ENCODE data around the gene ASCL2.
"Not testable (repeated sequence)": the region's sequence is repeated elsewhere in the genome, so short reads cannot be mapped to it uniquely, and the experiment has no call there.

ASCL2 gene

GRCh38 chr11:2259466-2259830 lies 10.9 kb downstream of the ASCL2 start:
- no peak for DNase-seq

DNA sequence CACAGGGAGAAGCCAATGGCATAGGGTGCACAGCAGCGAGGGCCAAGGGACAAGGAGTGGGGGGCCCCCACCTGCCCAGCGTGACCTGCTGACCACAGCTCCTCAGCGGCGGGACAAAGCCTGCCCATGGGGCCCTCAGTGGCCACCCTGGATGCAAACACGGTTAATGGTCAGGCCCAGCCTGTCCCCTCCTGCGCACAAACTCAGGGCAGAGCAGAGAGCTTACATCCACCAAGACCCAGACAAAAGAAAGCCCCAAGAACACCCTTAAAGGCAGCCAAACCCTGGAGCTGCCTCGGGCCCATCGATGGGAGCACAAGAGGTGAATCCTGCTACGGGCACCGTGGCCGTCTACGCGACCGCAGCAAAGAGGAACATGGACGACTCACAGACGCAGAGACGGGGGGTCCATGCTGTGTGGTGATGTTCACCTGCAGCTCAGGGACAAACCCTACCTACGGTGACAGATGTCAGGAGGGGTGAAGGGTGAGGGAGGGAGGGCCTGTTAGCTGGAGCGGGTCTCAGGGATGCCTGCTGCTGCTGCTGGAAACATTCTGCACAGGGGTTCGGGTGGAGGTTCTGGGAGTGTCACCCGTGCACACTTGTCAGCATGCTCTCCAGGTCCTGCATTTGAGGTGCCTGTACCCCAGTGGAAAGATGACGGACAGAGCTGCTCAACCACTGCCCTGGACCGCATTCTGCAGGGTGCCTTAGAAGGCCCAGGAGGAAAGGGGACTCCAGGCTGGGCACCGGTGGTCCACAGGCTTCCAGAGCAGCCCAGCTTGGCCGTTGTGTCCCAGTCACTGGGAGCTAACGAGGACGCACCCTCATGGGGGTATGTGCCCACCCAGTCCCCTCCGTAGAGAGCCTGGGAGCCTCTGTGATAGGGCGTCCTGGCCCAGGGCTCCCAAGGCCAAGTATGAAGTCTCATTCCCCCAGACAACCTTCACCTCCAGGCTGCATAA lies 11.6 kb downstream of the ASCL2 start:
- DNase-seq: no peak

- no peak for DNase-seq
Observed at GRCh38 chr11:2256951-2257700, 13.3 kb downstream of the ASCL2 start.

DNA sequence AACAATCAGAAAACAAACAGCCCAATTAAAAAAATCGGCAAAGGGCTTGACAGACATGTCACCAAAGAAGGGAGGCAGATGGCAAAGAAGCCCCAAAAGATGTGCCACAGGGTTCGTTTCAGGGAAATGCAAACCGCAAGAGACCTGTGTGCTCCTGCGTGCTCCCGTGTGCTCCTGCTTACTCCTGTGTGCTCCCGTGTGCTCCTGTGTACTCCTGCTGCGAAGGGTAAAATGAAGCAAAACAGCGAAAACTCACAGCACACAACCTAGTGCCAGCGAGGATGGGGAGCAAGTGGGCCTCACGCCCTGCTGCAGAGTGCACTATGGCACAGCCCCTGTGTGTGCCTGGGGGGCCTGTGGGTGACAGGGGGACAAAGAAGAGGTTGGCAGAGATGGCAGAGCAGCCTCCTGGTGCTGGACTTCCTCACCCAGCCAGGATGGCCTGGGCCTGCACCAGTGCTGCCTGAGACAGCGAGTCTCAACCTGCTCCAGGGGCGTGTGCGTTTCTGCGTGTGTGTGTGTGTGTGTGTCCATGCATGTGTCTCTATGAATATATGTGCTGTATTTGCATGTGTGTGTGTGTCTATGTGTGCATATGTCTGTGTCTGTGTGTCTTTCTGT lies 14.0 kb downstream of the ASCL2 start:
- no peak for DNase-seq

DNA sequence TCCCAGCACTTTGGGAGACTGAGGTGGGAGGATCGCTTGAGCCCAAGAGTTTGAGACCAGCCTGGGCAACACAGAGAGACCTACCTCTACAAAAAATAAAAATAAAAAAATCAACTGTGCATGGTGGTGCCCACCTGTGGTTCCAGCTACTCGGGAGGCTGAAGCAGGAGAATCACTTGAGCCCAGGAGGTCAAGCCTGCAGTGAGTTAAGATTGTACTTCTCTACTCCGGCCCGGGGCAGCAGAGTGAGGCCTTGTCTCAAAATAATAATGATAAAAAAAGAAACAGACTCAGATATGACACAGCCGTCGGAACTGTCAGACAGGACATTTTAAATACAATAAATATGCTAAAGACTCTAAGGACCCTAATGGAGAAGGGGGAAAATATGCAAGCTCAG lies 18.4 kb downstream of the ASCL2 start:
- no peak for DNase-seq

DNA sequence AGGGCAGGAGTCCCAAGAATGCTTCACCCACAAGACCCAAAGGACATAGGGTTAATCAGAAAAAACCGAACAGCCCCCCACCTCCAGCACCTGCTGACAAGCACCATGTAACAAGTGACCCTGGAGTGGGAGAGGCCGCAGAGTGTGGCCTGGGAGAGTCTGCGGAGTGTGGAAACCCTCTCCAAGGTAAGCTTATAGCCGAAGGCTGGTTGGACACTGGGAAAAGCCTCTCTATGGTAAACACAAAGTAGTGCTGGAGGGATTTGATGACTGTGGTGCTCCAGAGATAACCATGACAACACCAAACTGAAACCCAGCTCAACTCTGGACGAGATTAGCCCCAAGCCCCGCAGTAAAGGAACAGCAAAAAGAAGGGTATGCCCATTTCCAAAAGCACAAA lies 19.2 kb downstream of the ASCL2 start:
- no peak for DNase-seq

DNA sequence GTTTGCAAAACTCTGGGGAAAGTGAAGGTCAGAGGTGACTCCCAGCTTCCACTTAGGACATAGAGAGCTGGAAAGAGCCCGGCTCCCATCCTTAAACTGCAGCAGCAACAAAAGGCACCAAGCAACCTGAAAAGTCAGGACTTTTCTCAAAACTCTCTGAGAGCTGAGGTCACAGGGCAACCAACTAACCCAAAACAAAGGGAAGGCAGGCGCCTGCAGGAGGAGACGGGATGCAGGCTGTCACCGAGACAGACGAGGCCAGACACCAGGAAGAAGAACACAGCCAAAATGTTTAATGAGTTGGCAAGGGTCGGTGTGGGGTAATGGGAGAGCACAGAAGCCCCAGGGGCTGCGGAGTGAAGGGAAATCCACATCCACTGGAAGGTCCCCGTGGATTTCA lies 19.9 kb downstream of the ASCL2 start:
- no peak for DNase-seq

GRCh38 chr11:2250041-2250440 lies 20.3 kb downstream of the ASCL2 start:
- DNase-seq: no peak

DNA sequence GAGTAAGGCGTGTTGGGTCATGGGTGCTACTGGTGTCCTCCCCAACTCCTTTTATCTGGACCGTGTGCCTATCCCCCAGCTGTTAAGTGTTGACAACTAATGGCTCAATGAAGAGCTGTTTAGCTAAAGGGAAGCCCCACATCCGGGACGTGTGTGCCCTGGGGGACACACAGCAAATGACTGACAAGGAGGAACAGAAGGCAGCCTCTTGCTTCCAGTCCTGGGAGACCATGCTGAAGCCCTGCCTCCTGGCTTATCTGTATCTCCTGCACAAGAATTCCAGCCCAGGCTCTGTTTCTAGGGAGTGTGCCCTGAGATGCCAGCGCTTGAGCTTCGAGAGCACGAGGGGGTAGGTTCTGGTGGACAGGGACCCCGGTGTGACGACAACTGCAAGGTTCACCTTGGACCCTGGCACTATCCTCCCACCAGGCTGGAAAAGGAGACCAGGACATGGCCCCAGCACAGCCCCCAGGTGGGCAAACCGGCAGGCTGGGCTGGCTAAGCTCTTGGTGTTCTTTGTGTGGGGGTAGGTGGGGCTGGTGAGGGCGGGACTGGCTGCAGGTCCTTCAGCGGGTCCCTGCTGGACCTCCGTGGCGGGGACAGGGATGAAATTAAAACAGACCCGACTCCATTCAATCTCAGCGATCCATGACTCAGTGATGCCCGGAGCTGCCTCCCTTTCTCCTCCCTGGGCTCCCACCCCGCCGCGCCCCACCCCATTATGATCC lies 21.0 kb downstream of the ASCL2 start:
- DNase-seq: no peak

GRCh38 chr11:2248762-2249161 lies 21.6 kb downstream of the ASCL2 start:
- DNase-seq: no peak

DNA sequence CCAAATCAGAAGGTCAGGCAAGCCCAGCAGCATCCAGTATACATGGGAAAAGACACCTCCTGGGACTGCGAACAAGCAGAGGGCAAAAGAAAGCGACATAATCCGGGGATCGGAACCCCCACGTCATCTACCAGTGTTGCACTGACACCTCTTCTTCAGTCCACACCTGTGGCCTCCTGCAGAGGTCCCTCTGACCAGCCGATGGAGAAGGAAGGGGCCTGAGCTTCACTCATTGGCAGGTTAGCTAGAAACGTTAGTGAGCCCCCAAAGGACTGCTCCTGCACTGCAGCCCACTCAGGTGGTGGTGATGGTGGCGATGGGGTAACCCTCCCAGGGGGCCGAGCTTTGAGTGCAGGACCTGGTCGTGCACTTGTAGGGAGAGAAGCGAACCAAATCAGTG lies 22.1 kb downstream of the ASCL2 start:
- no peak for DNase-seq

DNA sequence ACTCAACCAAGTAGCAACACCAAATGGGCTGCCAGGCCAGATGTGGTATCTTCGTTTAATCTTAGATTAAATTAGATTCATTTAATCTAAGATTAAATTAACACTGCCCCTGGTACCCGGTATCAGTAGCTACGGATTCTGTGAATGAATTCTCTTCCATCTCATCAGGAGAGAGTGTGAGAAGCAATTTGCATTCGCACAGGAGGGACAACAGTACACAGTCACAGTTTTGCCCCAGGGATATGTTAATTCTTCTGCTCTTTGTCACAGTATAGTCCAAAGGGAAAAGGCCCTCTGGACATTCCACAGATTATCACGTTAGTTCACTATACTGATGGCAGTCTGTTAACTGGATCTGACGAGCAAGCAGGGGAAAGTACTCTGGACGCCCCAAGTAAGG lies 22.9 kb downstream of the ASCL2 start:
- no peak for DNase-seq

DNA sequence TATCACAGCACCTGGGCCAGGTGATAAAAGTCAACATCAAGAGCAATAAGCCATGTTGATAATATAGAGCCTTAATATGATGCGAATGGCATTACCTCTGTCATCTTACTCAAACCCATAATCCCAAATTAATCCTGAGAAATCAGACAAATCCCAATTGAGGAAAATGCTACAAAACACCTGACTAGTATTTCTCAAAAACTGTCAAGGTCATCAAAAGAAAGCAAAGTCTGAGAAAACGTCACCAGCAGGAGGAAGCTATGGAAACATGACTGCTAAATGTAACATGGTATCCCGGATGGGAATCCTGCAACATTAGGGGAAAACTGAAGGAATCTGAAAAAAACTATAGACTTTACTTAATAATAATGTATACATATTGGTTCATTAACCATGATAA lies 29.6 kb downstream of the ASCL2 start:
- DNase-seq: no peak

GRCh38 chr11:2237457-2238238 lies 32.7 kb downstream of the ASCL2 start:
- no peak for DNase-seq

GRCh38 chr11:2236381-2237134 lies 33.8 kb downstream of the ASCL2 start:
- not testable (repeated sequence) for DNase-seq

DNA sequence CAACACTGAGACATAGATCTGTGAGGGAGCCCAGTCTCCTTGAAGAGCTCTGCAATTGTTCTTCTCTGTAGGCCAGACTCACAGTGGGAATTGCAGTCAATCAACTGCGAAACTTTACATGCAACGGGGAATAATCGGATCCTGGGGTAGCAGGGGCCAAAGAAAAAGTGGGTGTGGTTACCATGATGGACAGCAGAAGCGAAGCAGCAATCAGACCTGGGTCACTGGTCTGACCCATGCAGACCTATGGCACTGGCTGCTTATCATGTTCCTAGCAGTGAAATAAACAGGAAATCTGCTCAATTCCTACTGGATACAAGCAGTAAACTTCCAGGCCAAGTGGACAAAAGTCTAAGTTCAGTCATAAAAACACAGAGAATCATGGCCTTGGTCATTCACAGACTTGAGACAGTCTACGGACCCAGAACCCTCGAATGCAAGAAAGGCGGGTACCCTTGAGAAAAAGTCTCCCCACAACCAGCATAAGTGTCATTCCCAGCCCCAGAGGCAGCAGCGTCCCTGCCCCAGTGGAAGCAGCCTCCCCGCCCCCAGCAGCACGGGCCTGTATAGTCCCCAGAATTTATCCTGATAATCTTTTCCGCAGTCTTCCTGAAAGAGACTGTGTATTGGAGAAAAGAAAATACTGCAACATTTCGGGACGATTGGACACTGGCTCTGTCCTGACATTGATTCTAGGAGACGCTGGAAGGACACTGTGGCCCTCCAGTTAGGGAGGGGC lies 34.6 kb downstream of the ASCL2 start:
- no peak for DNase-seq

DNA sequence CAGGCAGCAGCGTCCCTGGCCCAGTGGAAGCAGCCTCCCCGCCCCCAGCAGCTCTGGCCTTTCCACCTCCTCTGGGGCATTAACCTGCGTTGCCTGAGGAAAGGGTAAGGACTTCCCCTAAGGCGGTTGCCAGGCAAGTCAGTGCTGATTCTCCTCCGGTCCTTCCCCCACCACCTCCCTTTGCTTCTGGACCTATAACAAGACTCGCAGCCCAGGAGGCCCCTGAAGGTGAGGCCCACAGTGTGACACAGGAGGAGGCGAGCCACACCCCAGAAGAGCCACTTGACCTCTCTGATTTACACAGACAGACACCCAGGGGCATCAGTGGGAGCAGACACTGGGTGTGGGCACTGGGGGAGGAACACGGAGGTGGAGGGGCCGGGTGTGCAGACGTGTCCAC lies 35.4 kb downstream of the ASCL2 start:
- DNase-seq: no peak

DNA sequence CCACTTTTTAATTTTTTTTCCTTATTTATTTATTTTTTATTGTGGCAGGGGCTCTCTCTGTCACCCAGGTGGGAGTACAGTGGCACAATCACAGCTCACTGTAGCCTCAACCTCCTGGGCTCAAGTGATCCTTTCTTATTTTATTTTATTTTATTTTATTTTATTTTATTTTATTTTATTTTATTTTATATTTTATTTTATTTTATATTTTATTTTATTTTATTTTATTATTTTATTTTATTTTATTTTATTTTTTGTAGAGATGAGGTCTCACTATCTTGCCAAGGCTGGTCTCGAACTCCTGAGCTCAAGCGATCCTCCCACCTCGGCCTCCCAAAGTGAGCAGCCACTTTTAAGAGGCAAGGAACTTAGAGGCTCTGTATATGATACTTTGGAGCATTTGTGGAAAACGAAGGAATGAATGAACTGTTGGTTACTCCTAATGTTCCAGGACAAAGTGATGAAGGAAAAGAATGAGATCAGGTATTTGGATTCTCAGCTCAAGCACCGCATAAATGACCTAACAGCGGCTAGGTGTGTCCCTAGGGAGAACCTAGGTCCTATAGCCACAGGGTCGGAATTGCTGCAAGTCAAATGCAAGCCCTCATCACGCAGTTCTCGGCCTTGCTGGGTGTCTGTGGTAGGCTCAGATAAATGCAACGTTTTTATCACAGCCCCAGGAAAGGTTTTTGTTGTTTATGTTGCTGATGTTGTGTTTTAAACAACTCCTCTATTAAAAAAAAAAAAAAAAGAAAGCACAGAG lies 36.5 kb downstream of the ASCL2 start:
- no peak for DNase-seq

DNA sequence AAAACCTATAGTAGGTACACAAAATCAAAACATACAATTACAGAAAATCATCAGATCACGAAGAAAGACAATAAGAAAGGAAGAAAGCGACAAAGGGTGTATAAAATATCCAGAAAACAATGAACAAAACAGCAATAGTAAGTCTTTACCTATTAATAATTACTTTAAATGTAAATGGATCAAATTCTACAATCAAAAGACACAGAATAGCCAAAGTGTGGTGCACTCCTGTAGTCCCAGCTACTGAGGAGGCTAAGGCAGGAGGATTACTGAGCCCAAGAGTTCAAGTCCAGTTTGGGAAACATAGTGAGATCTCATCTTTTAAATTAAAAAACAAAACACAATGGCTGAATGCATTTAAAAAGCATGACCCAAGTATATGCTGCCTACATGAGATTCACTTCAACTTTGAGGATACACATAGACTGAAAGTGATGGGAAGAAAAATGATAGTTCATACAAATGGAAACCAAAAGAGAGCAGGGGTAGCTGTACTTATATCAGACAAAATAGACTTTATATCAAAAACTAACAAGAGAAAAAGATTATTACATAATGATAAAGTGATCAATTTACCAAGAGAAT lies 40.6 kb downstream of the ASCL2 start:
- DNase-seq: no peak

DNA sequence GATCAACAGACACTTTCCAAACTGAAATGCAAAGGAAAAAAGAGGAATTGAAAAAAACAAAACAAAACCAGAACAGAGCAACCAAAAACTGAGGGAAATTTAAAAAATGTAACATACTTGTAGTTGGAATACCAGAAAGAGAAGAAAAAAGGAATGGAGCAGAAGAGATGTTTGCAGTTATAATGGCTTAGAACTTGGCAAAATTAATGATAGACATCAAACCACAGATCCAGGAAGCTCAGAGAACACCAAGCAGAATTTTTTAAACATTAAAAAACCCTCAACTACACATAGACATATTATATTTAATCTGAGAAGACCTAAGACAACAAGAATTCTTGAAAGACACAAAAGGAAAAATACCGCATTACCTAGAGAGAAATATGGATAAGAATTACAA lies 46.1 kb downstream of the ASCL2 start:
- no peak for DNase-seq

Measured in EL (cell line).